Measurements from ENCODE around the gene GIGYF2. TPM values are rescaled to one million over a fixed set of nuclear protein-coding genes. Genes with fewer than 3 reads are reported as not detected.

GIGYF2 gene
- total and polyA plus RNA-seq, 4 donors = 10.6 to 50.5 (median 26.7) TPM

GRCh38 chr2:232771870-232772269, 74.7 kb downstream of the GIGYF2 start:
- H3K27me3 ChIP-seq (ENCODE audit: control insufficient read depth in 4 of 4, insufficient read depth in 4 of 4, low read length in 3 of 4) = no peaks in the 10 kb centered on the region
- H3K9ac ChIP-seq (ENCODE audit: low read depth in 1 of 2, low read length in 2 of 2) = no peak overlapping the region
- no peak overlapping the region for H3K4me3 ChIP-seq (ENCODE audit: low read depth in 1 of 3, low read length in 3 of 3)
- peaks cover 4 to 24% (median 18%) of the 10 kb centered on the region in 4 donors for H3K36me3 ChIP-seq (ENCODE audit: control insufficient read depth in 4 of 4, insufficient read depth in 3 of 4, low read depth in 1 of 4, low read length in 3 of 4)
- no peaks in the 10 kb centered on the region for H3K9me3 ChIP-seq (ENCODE audit: control insufficient read depth in 4 of 4, low read length in 3 of 4)
- H3K4me1 ChIP-seq (ENCODE audit: control insufficient read depth in 4 of 4, insufficient read depth in 4 of 4, low read length in 3 of 4) = no peaks in the 10 kb centered on the region
- no peak for DNase-seq (ENCODE audit: low spot score)
- H3K27ac ChIP-seq (ENCODE audit: low read depth in 1 of 2, low read length in 2 of 2) = no peak overlapping the region
- TF ChIP-seq SP1 (IDR thresholded peaks at IDR 0.05) = no peak
- no peak for TF ChIP-seq EGR1 (IDR thresholded peaks at IDR 0.05; ENCODE audit: low read depth in 2 of 2)
- TF ChIP-seq REST (IDR thresholded peaks at IDR 0.05) = no peak
- no peak for TF ChIP-seq CTCF (IDR thresholded peaks at IDR 0.05; ENCODE audit: low read depth, low read length, missing input control)
- no peak for TF ChIP-seq HNF4G (IDR thresholded peaks at IDR 0.05)
- no peak for TF ChIP-seq ZBTB33 (IDR thresholded peaks at IDR 0.05)
- no peak for TF ChIP-seq NR2F2 (IDR thresholded peaks at IDR 0.05)
- TF ChIP-seq HNF4A (conservative IDR thresholded peaks at IDR 0.05) = no peak
- no peak for TF ChIP-seq FOXA1 (IDR thresholded peaks at IDR 0.05)
- no peak for TF ChIP-seq RAD21 (IDR thresholded peaks at IDR 0.05)
- TF ChIP-seq RXRA (IDR thresholded peaks at IDR 0.05) = no peak
- no peak for TF ChIP-seq FOXA2 (IDR thresholded peaks at IDR 0.05)
- TF ChIP-seq TAF1 (conservative IDR thresholded peaks at IDR 0.05) = no peak
- WGBS = 96% methylated on average over 1 of the region's 1 CpG

- H3K27ac ChIP-seq (ENCODE audit: low read depth in 1 of 2, low read length in 2 of 2) = no peak overlapping the region
- H3K9me3 ChIP-seq (ENCODE audit: control insufficient read depth in 4 of 4, low read length in 3 of 4) = no peaks in the 10 kb centered on the region
- DNase-seq (ENCODE audit: low spot score) = no peak
- no peak overlapping the region for H3K4me3 ChIP-seq (ENCODE audit: low read depth in 1 of 3, low read length in 3 of 3)
- no peaks in the 10 kb centered on the region for H3K27me3 ChIP-seq (ENCODE audit: control insufficient read depth in 4 of 4, insufficient read depth in 4 of 4, low read length in 3 of 4)
- 90% methylated on average over 2 of the region's 2 CpGs for WGBS
- H3K9ac ChIP-seq (ENCODE audit: low read depth in 1 of 2, low read length in 2 of 2) = no peak overlapping the region
- H3K4me1 ChIP-seq (ENCODE audit: control insufficient read depth in 4 of 4, insufficient read depth in 4 of 4, low read length in 3 of 4) = no peaks in the 10 kb centered on the region
- H3K36me3 ChIP-seq (ENCODE audit: control insufficient read depth in 4 of 4, insufficient read depth in 3 of 4, low read depth in 1 of 4, low read length in 3 of 4) = peaks cover 7 to 25% (median 19%) of the 10 kb centered on the region in 4 donors
- TF ChIP-seq EGR1 (IDR thresholded peaks at IDR 0.05; ENCODE audit: low read depth in 2 of 2) = no peak
- TF ChIP-seq FOXA2 (IDR thresholded peaks at IDR 0.05) = no peak
- TF ChIP-seq TAF1 (conservative IDR thresholded peaks at IDR 0.05) = no peak
- no peak for TF ChIP-seq NR2F2 (IDR thresholded peaks at IDR 0.05)
- TF ChIP-seq ZBTB33 (IDR thresholded peaks at IDR 0.05) = no peak
- no peak for TF ChIP-seq FOXA1 (IDR thresholded peaks at IDR 0.05)
- no peak for TF ChIP-seq HNF4G (IDR thresholded peaks at IDR 0.05)
- TF ChIP-seq CTCF (IDR thresholded peaks at IDR 0.05; ENCODE audit: low read depth, low read length, missing input control) = no peak
- TF ChIP-seq GABPA (IDR thresholded peaks at IDR 0.05 in 1 of 2, conservative IDR thresholded peaks at IDR 0.05 in 1 of 2) = no peak
- TF ChIP-seq ATF3 (IDR thresholded peaks at IDR 0.05) = no peak
- no peak for TF ChIP-seq RAD21 (IDR thresholded peaks at IDR 0.05)
- TF ChIP-seq SP1 (IDR thresholded peaks at IDR 0.05) = no peak
- no peak for TF ChIP-seq JUND (IDR thresholded peaks at IDR 0.05)
Measured at GRCh38 chr2:232772531-232772930, 75.4 kb downstream of the GIGYF2 start.
